Fibroblast of the aortic adventitia (primary cell): ENCODE data around the gene EBP. TPM values are rescaled to one million over a fixed set of nuclear protein-coding genes. Genes with fewer than 3 reads are reported as not detected.
A peak's percentile ranks its signal among the peaks of the same experiment; 100 is the strongest.

Source experiments
- DNase-seq: peaks from one replicate; pipeline ENCODE4 v3.0.0-alpha.2; 2010; ENCODE audit warnings: low read depth
- H3K4me3 ChIP-seq: 2 replicates; pipeline ENCODE4 v1.5.1; 2011; ENCODE audit warnings: low read depth, mild to moderate bottlenecking, control low read depth, low read length, moderate library complexity
- total RNA-seq: library from RNA; depleted of rRNA; stranded (reverse); fragments of >200 nt; gene quantifications from 2 replicates; pipeline ENCODE4 v1.2.3, GENCODE V29; 2012; ENCODE audit warnings: low replicate concordance
- TF ChIP-seq, protein P1 (sequence below): IDR thresholded peaks from 2 replicates; pipeline ENCODE4 v1.5.1; 2011; ENCODE audit warnings: mild to moderate bottlenecking, low read length, control low read depth, inconsistent platforms; ENCODE audit not compliant: insufficient read depth

EBP gene
- total RNA-seq, 1 donor = 49.2 TPM

DNA sequence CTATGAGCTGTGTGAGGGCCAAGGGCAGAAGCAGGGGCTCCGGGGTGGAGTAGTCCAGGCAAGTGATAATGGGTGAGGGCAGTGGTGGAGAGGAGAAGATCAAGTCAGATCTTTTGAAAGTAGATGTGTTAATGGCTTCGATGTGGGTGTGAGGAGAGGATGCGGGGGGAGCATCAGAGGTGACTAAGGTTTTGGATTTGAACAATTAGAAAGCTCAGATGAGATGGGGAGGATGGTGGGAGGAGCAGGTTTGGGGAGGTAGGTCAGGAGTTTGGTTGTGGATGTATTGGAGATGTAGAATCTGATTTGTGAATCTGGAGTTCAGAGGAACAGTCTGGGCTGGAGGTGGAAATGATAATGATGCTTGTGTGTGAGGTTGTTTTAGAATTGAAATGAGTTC lies 41.0 kb upstream of the EBP start:
- DNase-seq = no peak
- TF ChIP-seq, protein P1, sequence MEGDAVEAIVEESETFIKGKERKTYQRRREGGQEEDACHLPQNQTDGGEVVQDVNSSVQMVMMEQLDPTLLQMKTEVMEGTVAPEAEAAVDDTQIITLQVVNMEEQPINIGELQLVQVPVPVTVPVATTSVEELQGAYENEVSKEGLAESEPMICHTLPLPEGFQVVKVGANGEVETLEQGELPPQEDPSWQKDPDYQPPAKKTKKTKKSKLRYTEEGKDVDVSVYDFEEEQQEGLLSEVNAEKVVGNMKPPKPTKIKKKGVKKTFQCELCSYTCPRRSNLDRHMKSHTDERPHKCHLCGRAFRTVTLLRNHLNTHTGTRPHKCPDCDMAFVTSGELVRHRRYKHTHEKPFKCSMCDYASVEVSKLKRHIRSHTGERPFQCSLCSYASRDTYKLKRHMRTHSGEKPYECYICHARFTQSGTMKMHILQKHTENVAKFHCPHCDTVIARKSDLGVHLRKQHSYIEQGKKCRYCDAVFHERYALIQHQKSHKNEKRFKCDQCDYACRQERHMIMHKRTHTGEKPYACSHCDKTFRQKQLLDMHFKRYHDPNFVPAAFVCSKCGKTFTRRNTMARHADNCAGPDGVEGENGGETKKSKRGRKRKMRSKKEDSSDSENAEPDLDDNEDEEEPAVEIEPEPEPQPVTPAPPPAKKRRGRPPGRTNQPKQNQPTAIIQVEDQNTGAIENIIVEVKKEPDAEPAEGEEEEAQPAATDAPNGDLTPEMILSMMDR = no peak
- no peak overlapping the region for H3K4me3 ChIP-seq

DNA sequence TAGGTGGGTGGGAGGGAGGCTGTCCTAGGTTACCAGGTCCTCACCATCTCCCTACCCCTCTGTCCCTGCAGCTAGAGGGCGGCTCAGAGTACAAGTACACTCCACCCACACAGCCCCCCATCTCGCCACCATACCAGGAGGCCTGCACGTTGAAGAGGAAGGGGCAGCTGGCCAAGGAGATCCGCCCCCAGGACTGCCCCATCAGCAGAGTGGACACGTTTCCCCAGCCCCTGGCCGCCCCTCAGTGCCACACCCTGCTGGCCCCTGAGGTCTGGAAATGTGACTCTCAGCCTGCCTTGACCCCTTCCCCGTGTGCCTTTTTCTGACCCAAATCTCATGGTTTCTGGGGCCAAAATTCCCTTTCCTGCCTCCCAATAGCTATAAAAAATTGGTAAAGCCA lies 39.1 kb upstream of the EBP start:
- no peak for DNase-seq
- TF ChIP-seq, protein P1 = no peak
- no peak overlapping the region for H3K4me3 ChIP-seq

DNA sequence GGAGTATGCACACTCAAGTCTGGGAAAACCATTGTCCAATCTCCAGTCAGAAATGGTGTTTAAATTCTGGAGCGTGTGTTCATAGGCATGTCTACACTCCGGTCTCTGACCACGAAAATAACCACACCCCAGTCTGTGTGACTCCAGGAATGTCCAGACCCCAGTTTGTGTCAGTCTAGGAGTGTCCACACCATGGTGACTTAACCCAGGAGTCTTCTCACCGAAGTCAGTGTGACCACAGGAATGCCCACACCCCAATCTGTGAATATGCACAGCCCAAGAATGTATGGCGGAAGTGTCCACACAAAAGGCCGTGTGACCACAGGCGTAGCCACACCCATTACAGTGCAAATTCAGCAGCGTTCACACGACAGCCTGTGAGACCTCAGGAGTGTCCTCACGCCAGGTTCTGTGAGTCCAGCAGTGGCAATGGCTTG lies 34.2 kb upstream of the EBP start:
- no peak overlapping the region for H3K4me3 ChIP-seq
- TF ChIP-seq, protein P1 = no peak
- peak; percentile 78 for DNase-seq

DNA sequence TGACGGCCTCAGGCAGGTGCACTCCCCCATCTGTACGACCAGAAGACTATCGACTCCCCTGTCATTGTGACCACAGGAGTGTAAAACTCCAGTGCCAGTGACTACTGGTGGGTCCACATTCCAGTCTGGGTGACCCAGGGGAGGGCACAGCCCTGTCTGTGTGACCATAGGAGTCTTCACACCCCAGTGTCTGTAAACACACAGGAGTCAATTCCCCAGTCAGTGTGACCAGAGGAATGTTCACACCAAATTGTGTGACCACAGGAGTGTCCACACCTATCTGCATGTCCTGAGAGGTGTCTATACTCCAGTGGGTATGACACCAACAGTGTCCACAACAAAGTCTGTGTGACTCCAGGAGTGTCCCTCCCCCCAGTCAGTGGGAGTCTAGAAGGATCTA lies 33.6 kb upstream of the EBP start:
- H3K4me3 ChIP-seq = no peak overlapping the region
- TF ChIP-seq, protein P1 = no peak
- no peak for DNase-seq

DNA sequence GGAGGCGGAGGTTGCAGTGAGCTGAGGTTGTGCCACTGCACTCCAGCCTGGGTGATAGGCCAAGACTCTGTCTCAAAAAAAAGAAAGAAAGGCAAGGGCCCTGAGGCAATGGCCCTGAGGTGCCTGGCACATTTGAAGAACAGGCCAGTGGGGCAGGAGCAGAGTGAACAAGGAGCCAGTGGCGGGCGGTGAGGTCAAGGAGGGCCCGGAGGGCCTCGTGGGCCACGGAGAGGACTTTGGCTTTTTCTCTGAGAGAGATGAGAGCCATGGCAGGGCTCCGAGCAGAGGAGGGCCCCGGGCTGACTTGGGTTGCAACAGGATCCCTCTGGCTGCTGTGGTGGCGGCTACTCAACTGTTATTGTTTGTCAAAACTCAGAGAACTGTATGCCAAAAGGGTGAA lies 32.3 kb upstream of the EBP start:
- TF ChIP-seq, protein P1 = no peak
- H3K4me3 ChIP-seq = no peak overlapping the region
- no peak for DNase-seq

DNA sequence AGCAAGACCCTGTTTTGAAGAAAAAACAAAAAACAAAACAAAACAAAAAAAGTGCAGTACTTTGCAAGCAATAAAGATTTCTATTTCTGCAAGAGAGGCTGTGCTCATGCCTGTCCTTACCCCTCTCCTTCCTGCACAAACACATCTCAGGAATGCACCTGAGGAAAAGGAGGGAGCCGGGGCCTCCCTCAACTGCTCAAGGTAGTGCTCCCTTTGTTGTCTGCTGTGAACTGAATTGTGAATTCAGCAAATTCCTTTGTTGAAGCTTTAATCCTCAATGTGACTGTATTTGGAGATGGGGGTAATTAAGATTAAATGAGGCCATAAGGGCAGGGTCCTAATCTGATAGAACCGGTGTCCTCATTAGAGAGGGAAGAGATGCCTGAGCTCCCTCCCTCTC lies 31.7 kb upstream of the EBP start:
- TF ChIP-seq, protein P1 = no peak
- DNase-seq = no peak
- no peak overlapping the region for H3K4me3 ChIP-seq

DNA sequence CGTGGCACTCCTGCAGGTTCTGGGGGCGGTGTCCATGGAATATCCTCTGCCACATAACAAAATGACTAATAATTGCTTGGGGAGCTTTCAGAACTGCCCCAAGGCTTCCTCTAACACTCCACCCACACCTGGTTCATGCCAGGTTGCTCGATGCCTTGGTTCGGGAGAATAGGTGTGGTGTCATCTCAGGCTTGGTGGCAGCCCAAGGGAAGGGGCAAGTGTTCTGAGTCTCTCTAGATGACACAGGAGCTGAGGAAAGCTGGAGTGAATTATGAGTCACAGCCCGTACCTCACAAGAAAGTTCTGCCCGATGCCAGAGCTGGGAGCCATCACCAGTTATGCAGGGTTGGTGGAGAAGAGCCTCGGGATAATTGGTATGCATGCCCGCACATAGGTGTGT lies 30.9 kb upstream of the EBP start:
- TF ChIP-seq, protein P1 = no peak
- no peak for DNase-seq
- H3K4me3 ChIP-seq = no peak overlapping the region
